DND-41 (cell line): ENCODE results near the gene AMELX.

Source experiments
- ATAC-seq: fragments of 200-7000 bp; cut with Tn5 transposase; 3 replicates; pipeline ENCODE4 v1.9.1; 2021; ENCODE audit warnings: low read depth; ENCODE audit not compliant: insufficient read depth
- DNase-seq: peaks from one replicate; pipeline ENCODE4 v3.0.0-alpha.2; 2020
- H2AFZ ChIP-seq: 2 replicates; pipeline ENCODE4 v1.6.0; 2012; ENCODE audit warnings: low read depth, low read length
- H3K27ac ChIP-seq: 2 replicates; pipeline ENCODE4 v1.5.1; 2012; ENCODE audit warnings: low read length, inconsistent platforms
- H3K27me3 ChIP-seq: fragments of 200-600 bp; sonication (generic); 2 replicates; pipeline ENCODE4 v1.6.0; 2012; ENCODE audit warnings: low read length, mild to moderate bottlenecking, inconsistent platforms; ENCODE audit not compliant: insufficient read depth, poor library complexity
- H3K36me3 ChIP-seq: 2 replicates; pipeline ENCODE4 v1.5.1; 2012; ENCODE audit warnings: low read length, inconsistent platforms; ENCODE audit not compliant: insufficient read depth
- H3K4me1 ChIP-seq: 2 replicates; pipeline ENCODE4 v1.5.1; 2012; ENCODE audit warnings: mild to moderate bottlenecking, low read length; ENCODE audit not compliant: insufficient read depth
- H3K4me2 ChIP-seq: 2 replicates; pipeline ENCODE4 v1.6.0; 2012; ENCODE audit warnings: mild to moderate bottlenecking, moderate library complexity, low read length, inconsistent platforms; ENCODE audit not compliant: insufficient read depth
- H3K4me3 ChIP-seq, 2 experiments: fragments of 200-600 bp in 1 of 2; shearing (Covaris generic) in 1 of 2; 2 replicates each; pipeline ENCODE4 v1.5.1; 2012 to 2016; ENCODE audit warnings: inconsistent platforms in 2 of 2, low read length in 2 of 2, mild to moderate bottlenecking in 2 of 2, low read depth in 1 of 2, moderate library complexity in 1 of 2
- H3K79me2 ChIP-seq: 2 replicates; pipeline ENCODE4 v1.6.0; 2012; ENCODE audit warnings: low read length, inconsistent platforms; ENCODE audit not compliant: insufficient read depth
- H3K9ac ChIP-seq: 2 replicates; pipeline ENCODE4 v1.6.0; 2012; ENCODE audit warnings: low read depth, mild to moderate bottlenecking, inconsistent platforms, low read length, moderate library complexity
- H3K9me3 ChIP-seq: 2 replicates; pipeline ENCODE4 v1.5.1; 2012; ENCODE audit warnings: low read length, moderate library complexity, mild to moderate bottlenecking, inconsistent platforms; ENCODE audit not compliant: insufficient read depth, severe bottlenecking
- H4K20me1 ChIP-seq: 2 replicates; pipeline ENCODE4 v1.6.0; 2012; ENCODE audit warnings: low read length; ENCODE audit not compliant: insufficient read depth
- EZH2 ChIP-seq: IDR thresholded peaks from 3 replicates; pipeline ENCODE4 v1.6.1; 2012; ENCODE audit warnings: borderline replicate concordance, low read depth, mild to moderate bottlenecking, moderate library complexity, low read length, inconsistent platforms; ENCODE audit not compliant: severe bottlenecking
- TF ChIP-seq, protein P1 (sequence below): IDR thresholded peaks from 2 replicates; pipeline ENCODE4 v1.5.1; 2012; ENCODE audit warnings: borderline replicate concordance, low read length, moderate library complexity, mild to moderate bottlenecking; ENCODE audit not compliant: poor library complexity, severe bottlenecking; ENCODE audit errors: extremely low read depth

Gene AMELX

GRCh38 chrX:11290416-11291102 is 2.7 kb upstream of the AMELX start:
- no peak overlapping the region for H3K9ac ChIP-seq
- H3K4me1 ChIP-seq = no peaks in the 10 kb centered on the region
- H2AFZ ChIP-seq = no peak overlapping the region
- no peaks in the 10 kb centered on the region for H3K27me3 ChIP-seq
- ATAC-seq = no peak
- DNase-seq = no peak
- no peaks in the 10 kb centered on the region for H3K36me3 ChIP-seq
- no peak overlapping the region for H3K27ac ChIP-seq
- no peak overlapping the region for H3K4me3 ChIP-seq
- no peaks in the 10 kb centered on the region for H4K20me1 ChIP-seq
- no peak overlapping the region for H3K4me2 ChIP-seq
- TF ChIP-seq, protein P1, sequence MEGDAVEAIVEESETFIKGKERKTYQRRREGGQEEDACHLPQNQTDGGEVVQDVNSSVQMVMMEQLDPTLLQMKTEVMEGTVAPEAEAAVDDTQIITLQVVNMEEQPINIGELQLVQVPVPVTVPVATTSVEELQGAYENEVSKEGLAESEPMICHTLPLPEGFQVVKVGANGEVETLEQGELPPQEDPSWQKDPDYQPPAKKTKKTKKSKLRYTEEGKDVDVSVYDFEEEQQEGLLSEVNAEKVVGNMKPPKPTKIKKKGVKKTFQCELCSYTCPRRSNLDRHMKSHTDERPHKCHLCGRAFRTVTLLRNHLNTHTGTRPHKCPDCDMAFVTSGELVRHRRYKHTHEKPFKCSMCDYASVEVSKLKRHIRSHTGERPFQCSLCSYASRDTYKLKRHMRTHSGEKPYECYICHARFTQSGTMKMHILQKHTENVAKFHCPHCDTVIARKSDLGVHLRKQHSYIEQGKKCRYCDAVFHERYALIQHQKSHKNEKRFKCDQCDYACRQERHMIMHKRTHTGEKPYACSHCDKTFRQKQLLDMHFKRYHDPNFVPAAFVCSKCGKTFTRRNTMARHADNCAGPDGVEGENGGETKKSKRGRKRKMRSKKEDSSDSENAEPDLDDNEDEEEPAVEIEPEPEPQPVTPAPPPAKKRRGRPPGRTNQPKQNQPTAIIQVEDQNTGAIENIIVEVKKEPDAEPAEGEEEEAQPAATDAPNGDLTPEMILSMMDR = no peak
- TF ChIP-seq EZH2 = no peak
- no peaks in the 10 kb centered on the region for H3K9me3 ChIP-seq
- H3K79me2 ChIP-seq = no peaks in the 10 kb centered on the region

- Histone ChIP-seq H2AFZ (no peak overlapping the region), H3K9me3 (no peaks in the 10 kb centered on the region), H3K36me3 (no peaks in the 10 kb centered on the region), H3K4me1 (no peaks in the 10 kb centered on the region), H3K27me3 (no peaks in the 10 kb centered on the region), H3K4me3 (no peak overlapping the region), H3K79me2 (no peaks in the 10 kb centered on the region), H3K27ac (no peak overlapping the region), H4K20me1 (no peaks in the 10 kb centered on the region), H3K4me2 (no peak overlapping the region), H3K9ac (no peak overlapping the region)
- DNase-seq (no peak), ATAC-seq (no peak)
- no peak for TF ChIP-seq EZH2
- TF ChIP-seq, protein P1 = no peak
Measured at GRCh38 chrX:11296051-11296450, 2.8 kb downstream of the AMELX start.

DNA sequence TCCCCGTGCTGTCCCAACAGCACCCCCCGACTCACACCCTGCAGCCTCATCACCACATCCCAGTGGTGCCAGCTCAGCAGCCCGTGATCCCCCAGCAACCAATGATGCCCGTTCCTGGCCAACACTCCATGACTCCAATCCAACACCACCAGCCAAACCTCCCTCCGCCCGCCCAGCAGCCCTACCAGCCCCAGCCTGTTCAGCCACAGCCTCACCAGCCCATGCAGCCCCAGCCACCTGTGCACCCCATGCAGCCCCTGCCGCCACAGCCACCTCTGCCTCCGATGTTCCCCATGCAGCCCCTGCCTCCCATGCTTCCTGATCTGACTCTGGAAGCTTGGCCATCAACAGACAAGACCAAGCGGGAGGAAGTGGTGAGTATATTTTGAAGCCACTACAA is 5.4 kb downstream of the AMELX start:
- Histone ChIP-seq H2AFZ (no peak overlapping the region), H3K27ac (no peak overlapping the region), H3K9ac (no peak overlapping the region), H3K4me3 (no peak overlapping the region), H3K27me3 (no peaks in the 10 kb centered on the region), H3K79me2 (no peaks in the 10 kb centered on the region), H4K20me1 (no peaks in the 10 kb centered on the region), H3K4me1 (no peaks in the 10 kb centered on the region), H3K9me3 (no peaks in the 10 kb centered on the region), H3K4me2 (no peak overlapping the region), H3K36me3 (no peaks in the 10 kb centered on the region)
- ATAC-seq (no peak), DNase-seq (no peak)
- TF ChIP-seq EZH2 = no peak
- TF ChIP-seq, protein P1 = no peak
